Left renal cortex interstitium (tissue), 4 donors: ENCODE measurements around the gene SLC31A2. TPM values are rescaled to one million over a fixed set of nuclear protein-coding genes. Genes with fewer than 3 reads are reported as not detected.

Source experiments
- DNase-seq, 4 donors: peaks; one replicate each; pipeline ENCODE4 v3.0.0-alpha.2; 2013; ENCODE audit warnings: low read depth in 4 of 4, low spot score in 2 of 4, missing footprints in 1 of 4
- polyA plus RNA-seq, 4 donors: library from polyadenylated mRNA; unstranded; fragments of 120-200 nt; gene quantifications; one replicate each; pipeline ENCODE4 v1.2.1, GENCODE V29; 2013; ENCODE audit not compliant: insufficient read length in 4 of 4

Gene SLC31A2
- polyA plus RNA-seq, 4 donors, result 2.7 to 4.5 (median 3.7) TPM

DNA sequence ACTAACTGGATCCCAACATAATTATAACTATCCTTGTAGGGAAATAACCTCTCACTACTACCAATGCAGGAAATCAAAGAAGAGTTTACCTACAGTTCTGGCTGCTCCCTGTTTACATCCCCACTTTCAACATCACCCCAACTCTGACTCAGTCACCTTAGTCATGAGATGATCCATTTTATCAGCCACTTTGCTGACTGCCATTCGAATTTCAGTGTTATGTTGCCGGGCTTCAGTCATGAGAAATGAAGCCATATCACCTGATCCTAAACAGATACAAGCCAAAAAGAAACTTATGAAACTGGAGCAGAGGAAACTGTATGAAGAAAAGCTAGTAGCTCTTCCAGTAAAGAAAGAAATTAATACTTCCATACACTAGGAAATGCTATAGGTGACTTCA lies 33.7 kb downstream of the SLC31A2 start:
- DNase-seq, result no peak

GRCh38 chr9:113185271-113185670 lies 34.5 kb downstream of the SLC31A2 start:
- no peak for DNase-seq

DNA sequence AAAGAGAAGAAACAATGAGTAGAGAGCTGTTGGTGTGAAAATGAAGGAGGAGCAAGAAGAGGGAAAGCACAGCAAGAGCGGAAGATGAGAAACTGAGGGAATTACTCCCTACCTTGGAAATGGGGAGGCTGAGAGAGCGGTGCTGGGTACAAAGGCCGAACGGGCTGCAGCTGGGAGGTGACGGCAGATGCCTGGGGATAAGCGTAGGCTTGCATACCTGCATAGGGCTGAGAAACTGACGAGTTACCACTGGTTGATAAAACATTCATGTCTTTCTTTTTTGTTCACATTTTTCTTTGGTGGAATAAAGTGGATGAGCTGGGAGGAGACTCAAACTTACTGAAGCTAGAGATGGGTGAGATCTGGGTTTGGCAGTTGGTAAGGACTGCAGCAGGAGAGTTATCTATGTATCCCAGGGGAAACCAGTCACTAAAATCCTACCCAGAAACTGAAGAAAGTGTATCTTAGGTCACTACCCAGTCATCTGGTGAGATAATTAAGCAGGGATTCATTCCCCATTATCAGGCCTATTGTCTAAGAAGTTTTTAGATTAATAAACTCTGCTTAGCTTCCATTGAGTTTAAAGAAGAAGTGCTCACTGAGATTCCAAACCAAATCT lies 35.4 kb downstream of the SLC31A2 start:
- no peak for DNase-seq

- DNase-seq, result no peak
Observed at GRCh38 chr9:113187929-113188595, 37.3 kb downstream of the SLC31A2 start.

GRCh38 chr9:113192455-113192854 lies 41.6 kb downstream of the SLC31A2 start:
- DNase-seq, result no peak

- no peak for DNase-seq
Observed at GRCh38 chr9:113199683-113200329, 49.0 kb downstream of the SLC31A2 start.

DNA sequence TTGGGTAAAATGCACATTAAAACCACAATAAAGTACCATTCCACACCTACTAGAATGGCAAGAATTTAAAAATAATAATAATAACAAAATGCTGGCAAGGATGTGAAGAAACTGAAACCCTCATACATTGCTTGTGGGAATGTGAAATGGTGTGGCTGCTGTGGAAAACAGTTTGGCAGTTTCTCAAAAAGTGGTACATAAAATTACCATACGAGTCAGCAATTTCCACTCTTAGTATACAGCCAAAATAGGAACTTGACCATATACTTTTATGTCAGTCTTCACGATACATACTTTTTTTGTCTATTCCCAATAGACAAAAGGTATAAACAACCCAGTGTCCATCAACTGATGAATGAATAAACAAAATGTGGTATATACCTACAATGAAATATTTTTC lies 54.6 kb downstream of the SLC31A2 start:
- DNase-seq, result no peak

DNA sequence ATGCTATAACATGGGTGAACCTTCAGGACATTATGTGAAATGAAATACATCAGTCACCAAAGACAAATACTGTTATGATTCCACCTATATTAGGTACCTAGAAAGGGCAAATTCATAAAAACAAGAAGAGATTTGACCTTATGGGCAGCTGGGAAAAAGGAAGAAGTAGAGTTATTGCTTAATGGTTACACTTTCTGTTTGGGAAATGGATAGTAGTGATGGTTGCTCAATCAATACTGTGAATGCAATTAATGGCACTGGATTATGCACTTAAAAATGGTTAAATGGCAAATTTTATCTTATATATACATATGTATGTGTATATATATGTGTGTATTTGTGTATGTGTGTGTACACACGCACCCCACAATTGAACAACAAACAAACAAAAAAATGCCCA lies 55.1 kb downstream of the SLC31A2 start:
- no peak for DNase-seq

DNA sequence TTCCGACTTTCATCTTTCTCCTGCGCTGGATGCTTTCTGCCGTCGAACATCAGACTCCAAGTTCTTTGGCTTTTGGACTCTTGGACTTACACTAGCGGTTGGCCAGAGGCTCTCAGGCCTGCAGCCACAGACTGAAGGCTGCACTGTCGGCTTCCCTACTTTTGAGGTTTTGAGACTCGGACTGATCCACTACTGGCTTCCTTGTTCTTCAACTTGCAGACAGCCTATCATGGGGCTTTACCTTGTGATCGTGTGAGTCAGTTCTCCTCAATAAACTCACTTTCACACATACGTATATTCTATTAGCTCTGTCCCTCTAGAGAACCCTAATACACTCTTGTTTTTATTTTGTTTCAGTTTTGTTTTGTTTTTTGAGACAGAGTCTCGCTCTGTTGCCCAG lies 60.0 kb downstream of the SLC31A2 start:
- no peak for DNase-seq

Other genes starting within 250 kb of the SLC31A2 start
- gene ZNF883, start 138.8 kb upstream of the SLC31A2 start, polyA plus RNA-seq, result 10 to 100 TPM in 1 of 4 donors, 1 to 10 TPM in 3; 9.6 to 10.1 (median 9.9) TPM
- 10 to 100 TPM; 10.4 to 15.0 (median 12.1) TPM for gene ZFP37, start 94.3 kb upstream of the SLC31A2 start, polyA plus RNA-seq
- 10 to 100 TPM; 25.8 to 33.6 (median 30.4) TPM for gene FKBP15, start 70.3 kb downstream of the SLC31A2 start, polyA plus RNA-seq
- gene SLC31A1, start 70.5 kb downstream of the SLC31A2 start, polyA plus RNA-seq, result 10 to 100 TPM; 19.7 to 27.2 (median 23.8) TPM
- 10 to 100 TPM; 37.3 to 42.9 (median 39.6) TPM for gene CDC26, start 124.6 kb downstream of the SLC31A2 start, polyA plus RNA-seq
- gene PRPF4, start 124.7 kb downstream of the SLC31A2 start, polyA plus RNA-seq, result 10 to 100 TPM; 30.9 to 44.2 (median 36.2) TPM
- 1 to 10 TPM; 6.1 to 7.1 (median 6.8) TPM for gene RNF183, start 152.4 kb downstream of the SLC31A2 start, polyA plus RNA-seq
- 1 to 10 TPM; 6.2 to 8.5 (median 7.3) TPM for gene WDR31, start 189.3 kb downstream of the SLC31A2 start, polyA plus RNA-seq
- 10 to 100 TPM in 1 of 4 donors, 1 to 10 TPM in 3; 8.9 to 11.1 (median 9.3) TPM for gene BSPRY, start 198.5 kb downstream of the SLC31A2 start, polyA plus RNA-seq
- gene HDHD3, start 226.0 kb downstream of the SLC31A2 start, polyA plus RNA-seq, result 10 to 100 TPM; 31.3 to 49.3 (median 38.1) TPM